ENCODE data around the gene FOXA2.
"Not testable (repeated sequence)": the region's sequence is repeated elsewhere in the genome, so short reads cannot be mapped to it uniquely, and the experiment has no call there.

Gene FOXA2

GRCh38 chr20:22567944-22568871 lies 16.2 kb downstream of the FOXA2 start:
- DNase-seq (ENCODE audit: low read depth in 2 of 2), result no peak

GRCh38 chr20:22566876-22567658 lies 17.3 kb downstream of the FOXA2 start:
- no peak for DNase-seq (ENCODE audit: low read depth in 2 of 2)

- no peak for DNase-seq (ENCODE audit: low read depth in 2 of 2)
These were observed 21.1 kb downstream of the FOXA2 start for GRCh38 chr20:22563062-22563965.

- DNase-seq (ENCODE audit: low read depth in 2 of 2), result no peak
These were observed 21.8 kb downstream of the FOXA2 start for GRCh38 chr20:22562620-22563019.

GRCh38 chr20:22561965-22562577 lies 22.3 kb downstream of the FOXA2 start:
- DNase-seq (ENCODE audit: low read depth in 2 of 2), result no peak

- DNase-seq (ENCODE audit: low read depth in 2 of 2), result no peak
These were observed 23.6 kb downstream of the FOXA2 start for GRCh38 chr20:22560817-22561216.

- DNase-seq (ENCODE audit: low read depth in 2 of 2), result no peak
These were observed 24.6 kb downstream of the FOXA2 start for GRCh38 chr20:22559711-22560318.

- DNase-seq (ENCODE audit: low read depth in 2 of 2), result no peak
These were observed 26.7 kb downstream of the FOXA2 start for GRCh38 chr20:22557403-22558276.

- no peak for DNase-seq (ENCODE audit: low read depth in 2 of 2)
These were observed 27.8 kb downstream of the FOXA2 start for GRCh38 chr20:22556565-22557056.

- DNase-seq (ENCODE audit: low read depth in 2 of 2), result no peak
These were observed 28.4 kb downstream of the FOXA2 start for GRCh38 chr20:22555791-22556564.

- no peak for DNase-seq (ENCODE audit: low read depth in 2 of 2)
These were observed 30.0 kb downstream of the FOXA2 start for GRCh38 chr20:22554391-22554790.

- not testable (repeated sequence) for DNase-seq (ENCODE audit: low read depth in 2 of 2)
These were observed 33.9 kb downstream of the FOXA2 start for GRCh38 chr20:22550514-22550913.

- DNase-seq (ENCODE audit: low read depth in 2 of 2), result no peak
These were observed 36.3 kb downstream of the FOXA2 start for GRCh38 chr20:22548040-22548439.

- DNase-seq (ENCODE audit: low read depth in 2 of 2), result no peak
These were observed 38.0 kb downstream of the FOXA2 start for GRCh38 chr20:22546344-22546743.

- no peak for DNase-seq (ENCODE audit: low read depth in 2 of 2)
These were observed 39.3 kb downstream of the FOXA2 start for GRCh38 chr20:22545045-22545444.

- no peak for DNase-seq (ENCODE audit: low read depth in 2 of 2)
These were observed 39.9 kb downstream of the FOXA2 start for GRCh38 chr20:22544462-22544861.

- no peak for DNase-seq (ENCODE audit: low read depth in 2 of 2)
These were observed 41.9 kb downstream of the FOXA2 start for GRCh38 chr20:22542427-22542826.

GRCh38 chr20:22540832-22541231 lies 43.5 kb downstream of the FOXA2 start:
- no peak for DNase-seq (ENCODE audit: low read depth in 2 of 2)

All from stimulated activated CD8-positive, alpha-beta memory T cell treated with anti-CD3 and anti-CD28 coated beads, Interleukin-2, amount 100 ng/mL, for 1 hour (primary cell).